DMS 273 treated with DMSO at 0.1 percent for 48 hours (cell line): ENCODE data around the gene CLEC16A.
A peak's percentile ranks its signal among the peaks of the same experiment; 100 is the strongest.
"Not testable (repeated sequence)": the region's sequence is repeated elsewhere in the genome, so short reads cannot be mapped to it uniquely, and the experiment has no call there.

ENCODE experiments used
- DNase-seq: peaks from one replicate; lab custom pipeline; 2025; lab: John Stamatoyannopoulos, UW

CLEC16A gene

GRCh38 chr16:10944249-10945064, at the start of gene CLEC16A:
Gene CLEC16A, plus strand, starts transcription at chr16:10944564. Its CDS starts 154 bp downstream, at chr16:10944718.
- DNase-seq, result peak; percentile 82

- no peak for DNase-seq
Measured at GRCh38 chr16:10895053-10895946, 49.1 kb upstream of the CLEC16A start.

- no peak for DNase-seq
Measured at GRCh38 chr16:10896165-10896564, 48.2 kb upstream of the CLEC16A start.

GRCh38 chr16:10896723-10897122, 47.6 kb upstream of the CLEC16A start:
- no peak for DNase-seq

- no peak for DNase-seq
Measured at GRCh38 chr16:10897134-10897533, 47.2 kb upstream of the CLEC16A start.

GRCh38 chr16:10902999-10903398, 41.4 kb upstream of the CLEC16A start:
- DNase-seq, result no peak

- no peak for DNase-seq
Measured at GRCh38 chr16:10906482-10906881, 37.9 kb upstream of the CLEC16A start.

- no peak for DNase-seq
Measured at GRCh38 chr16:10906914-10907756, 37.2 kb upstream of the CLEC16A start.

GRCh38 chr16:10907757-10908045, 36.7 kb upstream of the CLEC16A start:
- no peak for DNase-seq

GRCh38 chr16:10911267-10911666, 33.1 kb upstream of the CLEC16A start:
- no peak for DNase-seq

GRCh38 chr16:10916534-10916933, 27.8 kb upstream of the CLEC16A start:
- DNase-seq, result no peak

GRCh38 chr16:10918294-10919002, 25.9 kb upstream of the CLEC16A start:
- peak; percentile 59 for DNase-seq

- no peak for DNase-seq
Measured at GRCh38 chr16:10919003-10919351, 25.4 kb upstream of the CLEC16A start.

GRCh38 chr16:10920726-10921427, 23.5 kb upstream of the CLEC16A start:
- DNase-seq, result no peak

- DNase-seq, result no peak
Measured at GRCh38 chr16:10921536-10922327, 22.6 kb upstream of the CLEC16A start.

GRCh38 chr16:10922328-10923145, 21.8 kb upstream of the CLEC16A start:
- no peak for DNase-seq

GRCh38 chr16:10923146-10923649, 21.2 kb upstream of the CLEC16A start:
- no peak for DNase-seq

- no peak for DNase-seq
Measured at GRCh38 chr16:10923650-10924214, 20.6 kb upstream of the CLEC16A start.

- DNase-seq, result not testable (repeated sequence)
Measured at GRCh38 chr16:10925285-10925684, 19.1 kb upstream of the CLEC16A start.
